B cell (primary cell): ENCODE data around the gene TRIM44. TPM values are rescaled to one million over a fixed set of nuclear protein-coding genes. Genes with fewer than 3 reads are reported as not detected.

ENCODE experiments used
- ATAC-seq: fragments of 200-7000 bp; cut with Tn5 transposase; one replicate; pipeline ENCODE4 v1.10.0; 2021; ENCODE audit warnings: low read depth, mild to moderate bottlenecking, moderate number of reproducible peaks, moderate library complexity
- CTCF ChIA-PET: fragments of 350-600 bp; sonication (Branson Sonifier 250); formaldehyde crosslinking; loops from one replicate; lab custom pipeline; 2021; ENCODE audit warnings: antibody characterized with exemption, inconsistent platforms; lab: Charles Lee
- POLR2A ChIA-PET: fragments of 350-600 bp; sonication (Branson Sonifier 250); formaldehyde crosslinking; loops from one replicate; lab custom pipeline; 2021; ENCODE audit warnings: antibody characterized with exemption; lab: Charles Lee
- DNase-seq: peaks from one replicate; pipeline ENCODE4 v3.0.0; 2013
- H2AFZ ChIP-seq: 2 replicates; pipeline ENCODE4 v1.6.1; 2012; ENCODE audit warnings: mild to moderate bottlenecking, low read depth, low read length; ENCODE audit not compliant: insufficient read depth, poor library complexity, severe bottlenecking
- H3K27ac ChIP-seq, 2 donors: 1 replicate in 1 of 2; 2 replicates in 1 of 2; pipeline ENCODE4 v1.5.1; 2012 to 2013; ENCODE audit warnings: low read length in 2 of 2, mild to moderate bottlenecking in 2 of 2, moderate library complexity in 1 of 2
- H3K27me3 ChIP-seq, 4 experiments: fragments of 200-600 bp in 1 of 4; sonication (generic) in 1 of 4; replicated peaks in 1 of 4; 1 replicate in 2 of 4; 2 replicates in 2 of 4; pipeline versions ENCODE4 v1.6.1 to v1.7.0; 2013 to 2016; ENCODE audit warnings: low read length in 3 of 4, mild to moderate bottlenecking in 2 of 4, mixed read lengths in 1 of 4, moderate library complexity in 1 of 4; ENCODE audit not compliant: insufficient read depth in 4 of 4, control insufficient read depth in 3 of 4; ENCODE audit errors: control extremely low read depth in 1 of 4
- H3K36me3 ChIP-seq, 2 experiments: replicated peaks in 1 of 2; 1 replicate in 1 of 2; 2 replicates in 1 of 2; pipeline versions ENCODE4 v1.6.1 to v1.7.1; 2013; ENCODE audit warnings: low read length in 1 of 2; ENCODE audit not compliant: insufficient read depth in 2 of 2, control insufficient read depth in 1 of 2; ENCODE audit errors: control extremely low read depth in 1 of 2, extremely low read depth in 1 of 2
- H3K4me1 ChIP-seq, 2 donors: fragments of 200-600 bp in 1 of 2; sonication (generic) in 1 of 2; 1 replicate in 1 of 2; 2 replicates in 1 of 2; pipeline versions ENCODE4 v1.5.1 to v1.6.1; 2013 to 2017; ENCODE audit warnings: low read length in 2 of 2; ENCODE audit not compliant: control insufficient read depth in 2 of 2, insufficient read depth in 2 of 2
- H3K4me2 ChIP-seq: replicated peaks from 2 replicates; pipeline ENCODE3; 2012; ENCODE audit warnings: mild to moderate bottlenecking, low read depth, low read length; ENCODE audit not compliant: poor library complexity, severe bottlenecking
- H3K4me3 ChIP-seq, 5 experiments: fragments of 200-600 bp in 1 of 5; sonication (generic) in 1 of 5; 1 replicate in 3 of 5; 2 replicates in 2 of 5; pipeline versions ENCODE4 v1.5.1 to v1.7.0; 2011 to 2016; ENCODE audit warnings: low read length in 4 of 5, mild to moderate bottlenecking in 4 of 5, low read depth in 2 of 5, control low read depth in 1 of 5, moderate library complexity in 1 of 5; ENCODE audit not compliant: insufficient read depth in 1 of 5; ENCODE audit errors: control extremely low read depth in 1 of 5, extremely low read depth in 1 of 5
- H3K79me2 ChIP-seq: fragments of 200-600 bp; sonication (generic); one replicate; pipeline ENCODE4 v1.6.0; 2016; ENCODE audit warnings: low read length; ENCODE audit not compliant: control insufficient read depth, insufficient read depth
- H3K9ac ChIP-seq: fragments of 200-600 bp; sonication (generic); 2 replicates; pipeline ENCODE4 v1.6.1; 2017; ENCODE audit warnings: mild to moderate bottlenecking, low read length, moderate library complexity
- H3K9me3 ChIP-seq, 3 donors: one replicate each; pipeline versions ENCODE4 v1.6.1 to v1.7.1; 2013; ENCODE audit warnings: low read length in 2 of 3; ENCODE audit not compliant: control insufficient read depth in 2 of 3, insufficient read depth in 1 of 3; ENCODE audit errors: control extremely low read depth in 1 of 3
- H4K20me1 ChIP-seq: 2 replicates; pipeline ENCODE4 v1.6.0; 2012; ENCODE audit warnings: mild to moderate bottlenecking, low read length; ENCODE audit not compliant: insufficient read depth, control insufficient read depth, poor library complexity, severe bottlenecking
- H3K27ac Mint-ChIP-seq: one replicate; pipeline ENCODE4 v1.8.0; 2021; ENCODE audit warnings: mixed read lengths
- H3K27me3 Mint-ChIP-seq: one replicate; pipeline ENCODE4 v1.8.0; 2021; ENCODE audit warnings: mixed read lengths
- H3K4me1 Mint-ChIP-seq: one replicate; pipeline ENCODE4 v1.8.0; 2021; ENCODE audit warnings: mixed read lengths
- H3K4me3 Mint-ChIP-seq: one replicate; pipeline ENCODE4 v1.8.0; 2021; ENCODE audit warnings: mixed read lengths
- H3K9me3 Mint-ChIP-seq: one replicate; pipeline ENCODE4 v1.8.0; 2022; ENCODE audit warnings: mixed read lengths; ENCODE audit not compliant: insufficient read depth
- EZH2 ChIP-seq: IDR thresholded peaks from 2 replicates; pipeline ENCODE4 v1.6.1; 2012; ENCODE audit warnings: borderline replicate concordance, low read depth, mild to moderate bottlenecking, moderate library complexity, low read length; ENCODE audit not compliant: insufficient read depth, poor library complexity, severe bottlenecking
- WGBS: methylation state at CpG from one replicate; pipeline ENCODE4 v1.1.5; 2013; ENCODE audit warnings: missing lambda C conversion rate; ENCODE audit not compliant: insufficient coverage; 5-methylcytosine and 5-hydroxymethylcytosine counted together
- intact Hi-C: fragments of 100-400 bp; cut with micrococcal nuclease; formaldehyde crosslinking; loops from one replicate; pipeline ENCODE4 v1.10.0; 2022
- polyA plus RNA-seq: library from polyadenylated mRNA; depleted of rRNA; stranded (reverse); fragments of >200 nt; gene quantifications from 2 replicates; pipeline ENCODE4 v1.2.3, GENCODE V29; 2012
- total RNA-seq, 2 donors: library from RNA; stranded (reverse); fragments of 120-200 nt in 1 of 2; gene quantifications; 1 replicate in 1 of 2; 2 replicates in 1 of 2; pipeline versions ENCODE4 v1.2.3 to v1.2.4, GENCODE V29; 2013 to 2022
- TF ChIP-seq, protein P1 (sequence below): fragments of 200-600 bp; IDR thresholded peaks from one replicate; pipeline ENCODE4 v1.8.0; 2022; ENCODE audit warnings: antibody characterized with exemption, mild to moderate bottlenecking

Gene TRIM44
- total and polyA plus RNA-seq, 2 donors (not counting 1 experiment from before 2014, with no cell fraction given), result 39.1 to 71.1 TPM

DNA sequence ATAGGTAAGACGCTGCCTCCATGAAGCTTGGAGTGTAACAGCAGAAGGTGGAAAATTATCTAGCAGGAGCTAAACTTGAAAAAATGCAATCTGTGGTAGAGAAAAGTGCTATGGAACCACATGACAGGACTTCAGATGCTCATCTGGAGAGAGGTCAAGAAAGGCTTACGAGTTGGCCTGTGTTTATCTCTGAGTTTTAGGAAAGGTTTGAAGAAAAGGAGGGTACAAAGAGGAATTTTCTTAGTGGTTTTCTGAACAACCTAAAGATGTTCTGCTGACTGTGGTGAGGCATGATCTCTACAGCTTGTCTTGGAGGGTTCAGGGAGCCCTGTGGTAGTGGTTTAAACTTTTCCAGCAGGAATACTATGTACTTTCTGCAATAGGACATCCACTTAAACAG is 36.1 kb upstream of the TRIM44 start:
- TF ChIP-seq EZH2, result no peak
- TF ChIP-seq, protein P1, sequence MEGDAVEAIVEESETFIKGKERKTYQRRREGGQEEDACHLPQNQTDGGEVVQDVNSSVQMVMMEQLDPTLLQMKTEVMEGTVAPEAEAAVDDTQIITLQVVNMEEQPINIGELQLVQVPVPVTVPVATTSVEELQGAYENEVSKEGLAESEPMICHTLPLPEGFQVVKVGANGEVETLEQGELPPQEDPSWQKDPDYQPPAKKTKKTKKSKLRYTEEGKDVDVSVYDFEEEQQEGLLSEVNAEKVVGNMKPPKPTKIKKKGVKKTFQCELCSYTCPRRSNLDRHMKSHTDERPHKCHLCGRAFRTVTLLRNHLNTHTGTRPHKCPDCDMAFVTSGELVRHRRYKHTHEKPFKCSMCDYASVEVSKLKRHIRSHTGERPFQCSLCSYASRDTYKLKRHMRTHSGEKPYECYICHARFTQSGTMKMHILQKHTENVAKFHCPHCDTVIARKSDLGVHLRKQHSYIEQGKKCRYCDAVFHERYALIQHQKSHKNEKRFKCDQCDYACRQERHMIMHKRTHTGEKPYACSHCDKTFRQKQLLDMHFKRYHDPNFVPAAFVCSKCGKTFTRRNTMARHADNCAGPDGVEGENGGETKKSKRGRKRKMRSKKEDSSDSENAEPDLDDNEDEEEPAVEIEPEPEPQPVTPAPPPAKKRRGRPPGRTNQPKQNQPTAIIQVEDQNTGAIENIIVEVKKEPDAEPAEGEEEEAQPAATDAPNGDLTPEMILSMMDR, result no peak
- Histone ChIP-seq H3K9me3 (no peaks in the 10 kb centered on the region), H3K4me2 (no peak overlapping the region), H4K20me1 (no peaks in the 10 kb centered on the region), H3K27ac (no peak overlapping the region), H3K4me1 (no peaks in the 10 kb centered on the region), H3K79me2 (no peaks in the 10 kb centered on the region), H2AFZ (no peak overlapping the region), H3K36me3 (no peaks in the 10 kb centered on the region), H3K4me3 (no peak overlapping the region), H3K9ac (no peak overlapping the region), H3K27me3 (peaks cover 0 to 28% (median 6%) of the 10 kb centered on the region in 4 experiments)
- CTCF ChIA-PET, result interaction anchor here (0.9 to 1.3 kb wide), 2 partner anchors 11 to 640 kb away, joined by 3 read pairs; no protein-coding TSS in a partner anchor
- Mint-ChIP-seq H3K27me3 (peaks cover 75% of the 10 kb centered on the region), H3K9me3 (no peaks in the 10 kb centered on the region), H3K4me3 (no peak overlapping the region), H3K4me1 (no peaks in the 10 kb centered on the region), H3K27ac (no peak overlapping the region)
- WGBS, result 81% methylated on average over 2 of the region's 2 CpGs
- POLR2A ChIA-PET, result no interaction called here
- DNase-seq (no peak), ATAC-seq (no peak)
- intact Hi-C loops, result no loop called here

DNA sequence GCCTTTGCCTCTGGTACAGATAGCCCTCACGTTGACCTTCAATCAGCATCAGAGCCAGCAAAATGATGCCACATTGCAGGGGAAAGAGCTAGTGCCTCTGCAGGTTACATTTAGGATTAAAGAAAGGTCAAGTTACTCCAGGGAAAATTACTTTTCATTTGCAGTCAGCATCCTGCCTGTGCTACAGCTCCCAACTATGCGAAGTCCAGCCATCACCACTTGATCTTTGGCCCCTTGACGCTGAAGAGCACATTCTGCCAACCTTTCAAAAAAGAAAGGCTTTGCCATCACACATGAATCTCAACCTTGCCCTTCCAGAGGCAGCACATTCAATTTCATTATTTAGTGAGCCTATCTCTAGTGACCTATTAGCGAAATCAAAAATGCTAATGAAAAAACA is 33.1 kb upstream of the TRIM44 start:
- H3K9me3 ChIP-seq, result no peaks in the 10 kb centered on the region
- no peaks in the 10 kb centered on the region for H3K9me3 Mint-ChIP-seq
- H3K27ac Mint-ChIP-seq, result no peak overlapping the region
- no peak overlapping the region for H3K4me3 ChIP-seq
- no peak for ATAC-seq
- no peak overlapping the region for H3K27ac ChIP-seq
- intact Hi-C loops, result no loop called here
- H3K9ac ChIP-seq, result no peak overlapping the region
- 96% methylated on average over 4 of the region's 4 CpGs for WGBS
- H3K36me3 ChIP-seq, result no peaks in the 10 kb centered on the region
- H4K20me1 ChIP-seq, result no peaks in the 10 kb centered on the region
- H3K4me1 Mint-ChIP-seq, result no peaks in the 10 kb centered on the region
- H2AFZ ChIP-seq, result no peak overlapping the region
- no peaks in the 10 kb centered on the region for H3K79me2 ChIP-seq
- TF ChIP-seq EZH2, result no peak
- TF ChIP-seq, protein P1, result no peak
- peaks cover 63% of the 10 kb centered on the region for H3K27me3 Mint-ChIP-seq
- no peak overlapping the region for H3K4me2 ChIP-seq
- peaks cover 0 to 18% (median 7%) of the 10 kb centered on the region in 4 experiments for H3K27me3 ChIP-seq
- CTCF ChIA-PET, result no interaction called here
- H3K4me3 Mint-ChIP-seq, result no peak overlapping the region
- no peaks in the 10 kb centered on the region for H3K4me1 ChIP-seq
- DNase-seq, result no peak
- POLR2A ChIA-PET, result no interaction called here
